NCI-H2171 treated with DMSO at 0.1 percent for 48 hours (cell line): ENCODE measurements around the gene CDC42BPB.
"Not testable (repeated sequence)": the region's sequence is repeated elsewhere in the genome, so short reads cannot be mapped to it uniquely, and the experiment has no call there.

Experiments used
- DNase-seq: peaks from one replicate; lab custom pipeline; 2025; lab: John Stamatoyannopoulos, UW

Gene CDC42BPB

GRCh38 chr14:102900631-102901571 lies 156.4 kb downstream of the CDC42BPB start:
- no peak for DNase-seq

- DNase-seq: no peak
Observed at GRCh38 chr14:102899516-102899900, 157.8 kb downstream of the CDC42BPB start.

- no peak for DNase-seq
Observed at GRCh38 chr14:102898776-102899515, 158.4 kb downstream of the CDC42BPB start.

GRCh38 chr14:102898298-102898697 lies 159.1 kb downstream of the CDC42BPB start:
- DNase-seq: no peak

GRCh38 chr14:102897299-102898027 lies 159.9 kb downstream of the CDC42BPB start:
- no peak for DNase-seq

- DNase-seq: not testable (repeated sequence)
Observed at GRCh38 chr14:102896735-102897134, 160.6 kb downstream of the CDC42BPB start.

GRCh38 chr14:102893452-102893851 lies 163.9 kb downstream of the CDC42BPB start:
- no peak for DNase-seq

- no peak for DNase-seq
Observed at GRCh38 chr14:102892651-102893050, 164.7 kb downstream of the CDC42BPB start.

GRCh38 chr14:102891556-102891955 lies 165.8 kb downstream of the CDC42BPB start:
- DNase-seq: peak; percentile 27

GRCh38 chr14:102891111-102891510 lies 166.2 kb downstream of the CDC42BPB start:
- no peak for DNase-seq

GRCh38 chr14:102889615-102890014 lies 167.7 kb downstream of the CDC42BPB start:
- no peak for DNase-seq

GRCh38 chr14:102888748-102889147 lies 168.6 kb downstream of the CDC42BPB start:
- DNase-seq: no peak

- no peak for DNase-seq
Observed at GRCh38 chr14:102885737-102886447, 171.5 kb downstream of the CDC42BPB start.

- no peak for DNase-seq
Observed at GRCh38 chr14:102883554-102883953, 173.8 kb downstream of the CDC42BPB start.

GRCh38 chr14:102883089-102883541 lies 174.2 kb downstream of the CDC42BPB start:
- no peak for DNase-seq
